PC-9 (cell line): ENCODE results near the gene LIMS2. TPM values are rescaled to one million over a fixed set of nuclear protein-coding genes. Genes with fewer than 3 reads are reported as not detected.

Experiments
- BruUV-seq: library from RNA; stranded (reverse); fragments of 400-500 nt; replicated peaks from 2 replicates; lab custom pipeline; 2021; lab: Mats Ljungman, UMichigan
- CTCF ChIA-PET: fragments of 300-600 bp; sonication (Branson Sonifier 250); formaldehyde crosslinking; loops from one replicate; lab custom pipeline; 2022; ENCODE audit warnings: antibody characterized with exemption; lab: Charles Lee
- POLR2A ChIA-PET: fragments of 300-600 bp; sonication (Branson Sonifier 250); formaldehyde crosslinking; loops from one replicate; lab custom pipeline; 2022; ENCODE audit warnings: antibody characterized with exemption; ENCODE audit not compliant: unreplicated experiment; lab: Charles Lee
- DNase-seq, 2 experiments: peaks; one replicate each; pipeline versions ENCODE4 v3.0.0 to v3.0.0-alpha.2; 2015 to 2022; ENCODE audit warnings: mixed read lengths in 1 of 2
- H2AFZ ChIP-seq: fragments of 200-600 bp; sonication (generic); 2 replicates; pipeline ENCODE4 v1.8.1; 2017; ENCODE audit warnings: antibody characterized with exemption
- H3F3A ChIP-seq: fragments of 200-600 bp; sonication (generic); 2 replicates; pipeline ENCODE4 v1.8.1; 2017; ENCODE audit warnings: antibody characterized with exemption, mild to moderate bottlenecking, low read depth; ENCODE audit not compliant: insufficient read depth
- H3K27ac ChIP-seq: fragments of 200-600 bp; sonication (generic); 2 replicates; pipeline ENCODE4 v1.6.1; 2016; ENCODE audit warnings: mixed run types
- H3K27me3 ChIP-seq: fragments of 200-600 bp; sonication (generic); 2 replicates; pipeline ENCODE4 v1.6.1; 2016; ENCODE audit warnings: low read depth, mixed run types; ENCODE audit not compliant: insufficient read depth
- H3K36me3 ChIP-seq: fragments of 200-600 bp; sonication (generic); 2 replicates; pipeline ENCODE4 v1.6.1; 2016; ENCODE audit warnings: low read depth, mixed run types
- H3K4me1 ChIP-seq: fragments of 200-600 bp; sonication (generic); replicated peaks from 2 replicates; pipeline ENCODE4 v1.6.1; 2016; ENCODE audit warnings: mixed run types; ENCODE audit not compliant: insufficient read depth
- H3K4me2 ChIP-seq: fragments of 200-600 bp; sonication (generic); 2 replicates; pipeline ENCODE4 v1.6.1; 2017; ENCODE audit warnings: mixed run types
- H3K4me3 ChIP-seq: fragments of 200-600 bp; sonication (generic); 2 replicates; pipeline ENCODE4 v1.6.1; 2016; ENCODE audit warnings: mixed run types
- H3K79me2 ChIP-seq: fragments of 200-600 bp; sonication (generic); 2 replicates; pipeline ENCODE4 v1.6.1; 2017; ENCODE audit warnings: low read depth, mixed run types
- H3K9me2 ChIP-seq: fragments of 200-600 bp; sonication (generic); 2 replicates; pipeline ENCODE4 v1.8.1; 2017; ENCODE audit warnings: mild to moderate bottlenecking; ENCODE audit not compliant: insufficient read depth
- H3K9me3 ChIP-seq: fragments of 200-600 bp; sonication (generic); 2 replicates; pipeline ENCODE4 v1.8.1; 2016; ENCODE audit warnings: low read depth; ENCODE audit not compliant: insufficient read depth
- H4K20me1 ChIP-seq: fragments of 200-600 bp; sonication (generic); 2 replicates; pipeline ENCODE4 v1.8.1; 2017; ENCODE audit not compliant: insufficient read depth
- CTCF ChIP-seq: fragments of 200-600 bp; sonication (generic); conservative IDR thresholded peaks from 2 replicates; pipeline ENCODE4 v1.6.1; 2017; ENCODE audit warnings: mixed run types, antibody characterized with exemption, mild to moderate bottlenecking, moderate library complexity
- EZH2 ChIP-seq: fragments of 200-600 bp; sonication (generic); IDR thresholded peaks from 2 replicates; pipeline ENCODE4 v1.8.0; 2017; ENCODE audit warnings: antibody characterized with exemption, low read depth
- intact Hi-C: fragments of 100-400 bp; cut with micrococcal nuclease; formaldehyde crosslinking; loops from one replicate; pipeline ENCODE4 v1.10.0; 2022; ENCODE audit not compliant: unreplicated experiment
- total RNA-seq: library from RNA; stranded (reverse); gene quantifications from 2 replicates; pipeline ENCODE4 v1.2.3, GENCODE V29; 2021

Gene LIMS2
- total RNA-seq, 1 experiment from 2014 or later, result 1.4 TPM

- ChIA-PET CTCF (no interaction called here), POLR2A (no interaction called here)
- TF ChIP-seq EZH2 (no peak), CTCF (no peak)
Observed at GRCh38 chr2:127626175-127626574, 49.2 kb downstream of the LIMS2 start.

GRCh38 chr2:127625572-127625951 is 49.8 kb downstream of the LIMS2 start:
- Histone ChIP-seq H3K9me3 (no peaks in the 10 kb centered on the region), H3K27me3 (0 out of 2 replicates have a peak, but pooled peaks cover 9% of the 10 kb centered on the region), H3K27ac (no peak overlapping the region), H2AFZ (no peak overlapping the region), H4K20me1 (no peaks in the 10 kb centered on the region), H3F3A (no peaks in the 10 kb centered on the region), H3K36me3 (no peaks in the 10 kb centered on the region), H3K4me1 (peaks cover 8% of the 10 kb centered on the region; the same call in 1 of the 2 replicates), H3K4me2 (no peak overlapping the region), H3K79me2 (no peaks in the 10 kb centered on the region), H3K9me2 (no peaks in the 10 kb centered on the region), H3K4me3 (no peak overlapping the region)
- no peak for TF ChIP-seq CTCF
- TF ChIP-seq EZH2, result no peak
- BruUV-seq, result no TSS peak
- intact Hi-C loops, result no loop called here
- POLR2A ChIA-PET, result no interaction called here
- DNase-seq, result no peak
- CTCF ChIA-PET, result no interaction called here

More at GRCh38 chr2:127626175-127626574, 49.2 kb downstream of the LIMS2 start:
- H3K4me2 ChIP-seq, result no peak overlapping the region
- H3K4me3 ChIP-seq, result no peak overlapping the region
- H3K4me1 ChIP-seq, result peaks cover 8% of the 10 kb centered on the region; the same call in 1 of the 2 replicates
- H3K36me3 ChIP-seq, result no peaks in the 10 kb centered on the region
- no peaks in the 10 kb centered on the region for H3K9me2 ChIP-seq
- BruUV-seq, result no TSS peak
- no peaks in the 10 kb centered on the region for H3F3A ChIP-seq
- no peak overlapping the region for H2AFZ ChIP-seq
- DNase-seq, result no peak
- H3K27me3 ChIP-seq, result 0 out of 2 replicates have a peak, but pooled peaks cover 9% of the 10 kb centered on the region
- H3K79me2 ChIP-seq, result no peaks in the 10 kb centered on the region
- H4K20me1 ChIP-seq, result no peaks in the 10 kb centered on the region
- no peaks in the 10 kb centered on the region for H3K9me3 ChIP-seq
- intact Hi-C loops, result no loop called here
- no peak overlapping the region for H3K27ac ChIP-seq

- no TSS peak for BruUV-seq
- Histone ChIP-seq H3K27ac (no peak overlapping the region), H3F3A (no peaks in the 10 kb centered on the region), H3K36me3 (no peaks in the 10 kb centered on the region), H3K27me3 (peaks cover 11% of the 10 kb centered on the region; the same call in 1 of the 2 replicates), H3K4me1 (0 out of 2 replicates have a peak, but pooled peaks cover 2% of the 10 kb centered on the region), H3K79me2 (no peaks in the 10 kb centered on the region), H3K4me2 (no peak overlapping the region), H4K20me1 (no peaks in the 10 kb centered on the region), H2AFZ (no peak overlapping the region), H3K4me3 (no peak overlapping the region), H3K9me3 (no peaks in the 10 kb centered on the region), H3K9me2 (no peaks in the 10 kb centered on the region)
- ChIA-PET POLR2A (no interaction called here), CTCF (no interaction called here)
- DNase-seq, result no peak
- intact Hi-C loops, result no loop called here
- TF ChIP-seq CTCF (no peak), EZH2 (no peak)
Observed at GRCh38 chr2:127624756-127625571, 50.4 kb downstream of the LIMS2 start.
